Activated CD4-positive, CD25-positive, alpha-beta regulatory T cell treated with anti-CD3 and anti-CD28 coated beads, Interleukin-2, amount 50 U/mL, for 24 hours (primary cell): Measurements from ENCODE around the gene LAMA4.
"Not testable (repeated sequence)": the region's sequence is repeated elsewhere in the genome, so short reads cannot be mapped to it uniquely, and the experiment has no call there.

ENCODE experiments used
- ATAC-seq, 2 donors: fragments of 150-1000 bp; cut with Tn5 transposase; one replicate each; pipeline ENCODE4 v1.10.0; 2021; ENCODE audit warnings: mild to moderate bottlenecking in 1 of 2, moderate library complexity in 1 of 2

Gene LAMA4

GRCh38 chr6:112207131-112207530, 47.2 kb downstream of the LAMA4 start:
- no peak for ATAC-seq

- ATAC-seq: no peak
These were observed 48.3 kb downstream of the LAMA4 start for GRCh38 chr6:112206110-112206458.

- no peak for ATAC-seq
These were observed 48.8 kb downstream of the LAMA4 start for GRCh38 chr6:112205427-112206109.

- no peak for ATAC-seq
These were observed 50.0 kb downstream of the LAMA4 start for GRCh38 chr6:112204350-112204706.

GRCh38 chr6:112203577-112204349, 50.6 kb downstream of the LAMA4 start:
- ATAC-seq: peak; percentile 48 to 58

GRCh38 chr6:112202639-112203341, 51.6 kb downstream of the LAMA4 start:
- ATAC-seq: no peak

GRCh38 chr6:112200185-112200914, 54.0 kb downstream of the LAMA4 start:
- ATAC-seq: not testable (repeated sequence)

GRCh38 chr6:112199001-112199403, 55.4 kb downstream of the LAMA4 start:
- ATAC-seq: no peak

- no peak for ATAC-seq
These were observed 55.8 kb downstream of the LAMA4 start for GRCh38 chr6:112198582-112198981.

- no peak for ATAC-seq
These were observed 56.7 kb downstream of the LAMA4 start for GRCh38 chr6:112197636-112198035.

- ATAC-seq: no peak
These were observed 58.1 kb downstream of the LAMA4 start for GRCh38 chr6:112196306-112196705.

- ATAC-seq: no peak
These were observed 59.2 kb downstream of the LAMA4 start for GRCh38 chr6:112195166-112195565.

GRCh38 chr6:112194511-112194910, 59.9 kb downstream of the LAMA4 start:
- ATAC-seq: no peak

GRCh38 chr6:112193535-112194051, 60.8 kb downstream of the LAMA4 start:
- ATAC-seq: no peak

GRCh38 chr6:112193117-112193516, 61.2 kb downstream of the LAMA4 start:
- ATAC-seq: no peak

- no peak for ATAC-seq
These were observed 62.8 kb downstream of the LAMA4 start for GRCh38 chr6:112191509-112192020.

GRCh38 chr6:112190164-112190563, 64.2 kb downstream of the LAMA4 start:
- ATAC-seq: no peak

GRCh38 chr6:112189494-112189893, 64.9 kb downstream of the LAMA4 start:
- no peak for ATAC-seq

GRCh38 chr6:112188906-112189305, 65.5 kb downstream of the LAMA4 start:
- no peak for ATAC-seq

GRCh38 chr6:112187736-112188135, 66.6 kb downstream of the LAMA4 start:
- no peak for ATAC-seq

- no peak for ATAC-seq
These were observed 69.4 kb downstream of the LAMA4 start for GRCh38 chr6:112184951-112185350.

- no peak for ATAC-seq
These were observed 71.1 kb downstream of the LAMA4 start for GRCh38 chr6:112183271-112183671.

- ATAC-seq: no peak
These were observed 73.2 kb downstream of the LAMA4 start for GRCh38 chr6:112181130-112181529.
